ENCODE results near the gene AMDHD1.

The AMDHD1 gene

GRCh38 chr12:95995238-95996031 lies 52.3 kb downstream of the AMDHD1 start:
- DNase-seq (ENCODE audit: low spot score): no peak

DNA sequence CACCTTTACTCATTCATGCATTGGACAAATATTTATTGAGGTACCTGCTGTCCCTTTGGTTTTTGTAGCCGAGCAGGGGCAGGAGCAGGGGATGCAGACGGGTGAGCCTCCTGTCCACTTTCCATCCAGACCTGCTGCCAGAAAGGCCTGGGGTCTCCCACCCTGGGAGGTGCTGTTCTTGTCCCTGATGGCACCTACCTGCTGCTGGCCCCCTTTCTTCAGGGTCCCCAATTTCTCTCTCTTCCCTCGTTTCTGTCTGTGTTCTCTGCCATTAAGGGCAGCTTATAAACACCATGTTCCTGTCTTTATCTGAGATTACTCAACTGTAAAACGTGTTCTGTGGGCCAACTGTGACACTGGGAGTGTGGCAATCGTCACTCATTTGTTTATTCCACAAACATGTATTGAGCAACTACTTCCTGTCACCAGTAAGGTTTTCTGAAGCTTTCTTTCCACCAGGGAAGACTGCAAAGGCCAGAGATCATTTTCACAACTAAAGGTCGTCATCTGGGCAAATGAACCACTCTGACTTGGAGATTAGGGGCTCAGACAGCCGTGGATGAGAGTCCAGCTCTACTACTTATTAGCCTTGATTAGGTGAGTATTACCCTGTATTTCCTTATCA lies 53.0 kb downstream of the AMDHD1 start, which contains the start of gene HAL:
HAL (minus strand) TSS at position 311 of the 625 bp plus-strand sequence. CDS start 434 bp downstream, outside the sequence.
- DNase-seq (ENCODE audit: low spot score): no peak

GRCh38 chr12:95997276-95997675 lies 54.1 kb downstream of the AMDHD1 start:
- DNase-seq (ENCODE audit: low spot score): no peak

GRCh38 chr12:95997911-95998510 lies 54.9 kb downstream of the AMDHD1 start:
- no peak for DNase-seq (ENCODE audit: low spot score)

DNA sequence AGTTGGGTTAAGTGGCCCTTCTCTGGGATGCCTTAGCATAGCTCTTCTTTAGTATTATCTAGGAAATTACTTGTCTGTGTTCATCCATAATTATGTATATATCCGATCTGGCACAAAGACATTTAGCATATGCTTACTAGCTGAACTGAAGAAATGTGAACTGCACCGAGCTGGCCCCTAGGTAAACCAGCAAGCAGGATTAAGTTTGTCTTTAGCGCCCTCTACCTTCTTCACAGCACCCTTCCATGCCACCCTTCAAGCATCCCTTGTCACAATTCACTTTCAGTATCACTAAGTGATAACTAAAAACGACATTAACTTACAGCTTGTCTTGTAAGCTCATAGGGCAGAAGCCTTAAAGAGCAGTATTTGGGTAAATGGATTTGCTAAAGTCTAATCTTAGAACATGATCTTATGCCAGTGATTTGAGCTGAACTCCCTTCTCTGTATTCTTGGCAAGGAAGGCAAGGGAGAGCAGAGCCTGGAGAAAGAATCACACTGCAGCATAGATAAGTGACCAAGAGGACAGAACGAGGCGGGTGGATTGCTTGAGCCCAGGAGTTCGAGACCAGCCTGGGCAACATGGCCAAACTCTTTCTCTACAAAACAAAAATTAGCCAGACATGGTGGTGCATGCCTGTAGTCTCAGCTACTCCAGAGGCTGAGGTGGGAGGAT lies 55.6 kb downstream of the AMDHD1 start:
- peak; percentile 67 for DNase-seq (ENCODE audit: low spot score)

DNA sequence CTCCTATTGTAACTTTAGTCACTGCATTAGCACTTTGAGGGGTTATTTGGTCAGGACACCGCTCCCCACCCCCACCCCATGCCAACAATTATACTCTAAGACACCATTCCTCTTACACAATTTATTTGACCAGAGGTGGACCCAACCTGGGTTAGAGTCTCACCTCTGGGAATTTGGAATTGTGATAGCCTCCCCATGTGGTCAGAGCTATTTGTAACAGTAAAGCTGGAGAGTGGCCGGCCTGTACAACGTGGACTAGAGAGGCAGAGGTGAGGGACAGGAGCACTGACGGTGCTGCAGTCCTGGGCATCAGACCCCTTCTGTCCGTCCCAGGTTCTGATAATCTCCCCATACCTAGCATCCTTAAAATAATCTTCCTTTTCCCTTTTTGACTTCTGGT lies 56.4 kb downstream of the AMDHD1 start:
- no peak for DNase-seq (ENCODE audit: low spot score)

DNA sequence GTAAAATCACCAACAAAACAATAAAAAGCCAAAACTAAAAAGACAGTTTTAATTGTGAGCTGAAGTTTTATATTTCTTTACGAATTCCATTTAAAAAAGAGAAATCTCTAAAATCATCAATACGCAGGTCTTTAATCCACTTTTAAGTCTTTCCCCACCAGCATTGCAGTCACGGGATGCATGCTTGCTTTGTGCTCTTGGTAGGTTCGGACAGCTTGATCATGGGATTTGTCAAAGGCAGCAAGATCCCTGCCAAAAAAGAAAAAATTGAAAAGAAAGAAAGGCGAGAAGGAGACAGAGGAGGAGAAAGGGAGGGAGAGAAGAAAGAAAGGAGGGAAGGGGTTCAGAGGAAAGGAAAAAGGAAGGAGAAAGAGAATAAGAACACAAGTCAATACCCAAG lies 57.7 kb downstream of the AMDHD1 start:
- DNase-seq (ENCODE audit: low spot score): no peak

DNA sequence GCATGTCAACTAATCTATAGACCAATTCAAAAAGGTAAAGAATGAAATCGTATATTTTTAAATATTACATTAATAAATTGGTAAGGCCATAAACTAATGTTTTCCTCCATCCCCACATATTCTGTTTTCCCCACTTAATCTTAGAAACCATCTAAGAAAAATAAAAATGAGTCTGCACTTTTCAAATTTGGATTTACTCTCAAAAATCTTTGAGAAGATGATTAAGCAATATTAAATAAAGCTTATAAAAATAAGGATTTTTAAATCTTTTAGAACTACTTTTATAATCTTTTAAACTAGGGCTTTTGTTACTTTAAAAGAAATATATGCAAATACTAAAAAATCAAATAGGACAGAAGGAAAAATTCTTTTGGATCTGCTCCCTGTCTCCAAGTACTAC lies 63.6 kb downstream of the AMDHD1 start:
- DNase-seq (ENCODE audit: low spot score): no peak

DNA sequence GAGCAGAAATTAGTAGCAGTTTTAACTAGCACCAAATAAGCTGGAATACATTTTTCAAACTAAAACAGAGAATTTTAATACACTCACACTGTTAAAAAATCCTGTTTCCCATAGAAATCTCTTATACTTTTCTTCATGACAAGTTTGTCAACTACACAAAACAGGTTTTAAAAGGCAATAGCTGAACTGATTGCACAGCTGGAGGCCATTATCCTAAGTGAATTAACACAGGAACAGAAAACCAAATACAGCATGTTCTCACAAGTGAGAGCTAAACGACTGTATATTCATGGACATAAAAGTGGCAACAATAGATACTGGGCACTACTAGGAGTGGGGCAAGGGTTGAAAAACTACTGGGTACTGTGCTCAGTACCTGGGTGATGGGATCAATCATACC lies 64.6 kb downstream of the AMDHD1 start:
- DNase-seq (ENCODE audit: low spot score): no peak

DNA sequence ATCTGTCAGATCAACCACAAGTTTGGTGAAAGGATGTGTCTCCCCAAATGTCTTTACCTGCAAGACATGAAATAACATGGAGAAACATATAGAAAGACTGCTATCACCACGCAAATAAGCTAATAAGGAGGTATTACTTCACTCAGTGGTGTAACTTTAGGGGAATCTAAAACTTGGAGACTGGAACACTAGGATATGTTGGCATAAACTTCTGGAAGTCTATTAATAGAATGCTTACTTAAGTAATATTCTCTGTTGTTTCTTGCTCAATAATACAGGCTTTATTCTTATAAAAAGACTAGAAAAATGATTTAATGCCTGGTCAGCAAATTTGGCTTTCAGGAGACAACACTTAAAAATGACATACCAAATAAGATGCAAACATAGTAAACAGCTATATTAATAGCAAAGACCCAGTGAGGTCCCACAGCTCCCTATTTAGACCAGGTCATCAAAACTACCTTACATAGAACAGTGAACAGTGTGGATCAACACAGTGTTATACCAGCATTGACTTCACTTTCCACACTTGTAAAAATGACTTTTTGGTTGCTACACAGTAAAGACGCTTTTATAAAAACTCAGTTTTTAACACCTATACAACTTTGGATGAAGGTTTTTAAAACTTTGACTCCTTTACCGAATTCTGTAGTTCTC lies 71.9 kb downstream of the AMDHD1 start:
- DNase-seq (ENCODE audit: low spot score): no peak

DNA sequence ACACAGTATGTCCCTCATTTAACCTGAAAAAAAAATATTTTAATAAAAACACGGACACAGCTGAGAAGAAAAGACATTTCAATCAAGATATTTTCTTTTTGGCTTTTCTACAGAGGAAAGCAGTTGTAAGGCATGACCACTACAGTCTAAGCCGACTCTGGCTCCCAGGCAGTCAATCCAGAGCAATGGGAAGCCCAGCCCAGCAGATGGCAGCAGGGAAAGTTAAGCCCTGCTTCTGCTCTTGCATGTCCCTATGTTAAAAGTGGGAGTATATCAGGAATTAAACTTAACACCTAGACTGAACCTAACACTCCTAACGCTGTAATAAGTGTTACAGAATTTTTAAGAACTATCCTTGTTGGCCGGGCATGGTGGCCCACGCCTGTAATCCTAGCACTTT lies 72.5 kb downstream of the AMDHD1 start:
- no peak for DNase-seq (ENCODE audit: low spot score)

Data from globus pallidus (tissue), 1 donor.